NCI-H2107 (cell line): ENCODE data around the gene TRPC6.
"Not testable (repeated sequence)": the region's sequence is repeated elsewhere in the genome, so short reads cannot be mapped to it uniquely, and the experiment has no call there.

Source experiments
- DNase-seq: peaks from one replicate; lab custom pipeline; 2025; lab: John Stamatoyannopoulos, UW

Gene TRPC6

GRCh38 chr11:101448881-101449442 lies 134.8 kb downstream of the TRPC6 start:
- DNase-seq: no peak

GRCh38 chr11:101446726-101447125 lies 137.1 kb downstream of the TRPC6 start:
- no peak for DNase-seq

- no peak for DNase-seq
Observed at GRCh38 chr11:101446238-101446637, 137.6 kb downstream of the TRPC6 start.

GRCh38 chr11:101445761-101446160 lies 138.0 kb downstream of the TRPC6 start:
- no peak for DNase-seq

DNA sequence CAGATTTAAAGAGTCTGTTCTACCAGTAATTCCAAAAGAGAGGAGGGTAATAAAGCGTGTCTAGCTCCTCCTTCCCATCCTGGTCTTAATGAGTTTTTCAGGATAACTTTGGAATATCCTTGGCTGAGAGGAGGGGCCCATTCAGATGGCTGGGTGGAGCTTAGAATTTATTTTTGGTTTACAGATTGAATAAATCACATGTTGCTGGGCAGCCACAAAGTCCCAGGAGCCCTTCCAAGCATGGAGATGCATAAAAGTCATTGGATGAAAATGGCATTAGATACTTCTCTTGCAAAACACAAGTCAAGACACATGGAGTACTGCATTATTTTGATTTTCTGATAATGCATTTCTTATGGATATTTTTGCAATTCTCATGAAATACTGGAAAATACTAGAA lies 139.0 kb downstream of the TRPC6 start:
- DNase-seq: no peak

DNA sequence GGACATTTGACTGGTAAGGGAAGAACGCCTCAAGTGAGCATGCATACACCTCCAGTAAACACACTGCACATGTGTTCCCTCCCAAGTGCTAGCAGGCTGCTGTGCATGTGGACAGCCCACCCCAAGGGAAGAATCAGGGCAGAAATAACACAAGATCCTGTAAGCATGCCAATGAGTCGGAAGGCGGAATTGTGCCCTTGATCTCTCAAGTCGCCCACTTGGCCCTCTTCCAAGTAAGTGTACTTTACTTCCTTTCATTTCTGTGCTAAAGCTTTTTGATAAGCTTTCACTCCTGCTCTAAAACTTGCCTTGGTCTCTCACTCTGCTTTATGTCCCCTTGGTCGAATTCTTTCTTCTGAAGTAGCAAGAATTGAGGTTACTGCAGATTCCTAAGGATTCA lies 139.6 kb downstream of the TRPC6 start:
- DNase-seq: no peak

DNA sequence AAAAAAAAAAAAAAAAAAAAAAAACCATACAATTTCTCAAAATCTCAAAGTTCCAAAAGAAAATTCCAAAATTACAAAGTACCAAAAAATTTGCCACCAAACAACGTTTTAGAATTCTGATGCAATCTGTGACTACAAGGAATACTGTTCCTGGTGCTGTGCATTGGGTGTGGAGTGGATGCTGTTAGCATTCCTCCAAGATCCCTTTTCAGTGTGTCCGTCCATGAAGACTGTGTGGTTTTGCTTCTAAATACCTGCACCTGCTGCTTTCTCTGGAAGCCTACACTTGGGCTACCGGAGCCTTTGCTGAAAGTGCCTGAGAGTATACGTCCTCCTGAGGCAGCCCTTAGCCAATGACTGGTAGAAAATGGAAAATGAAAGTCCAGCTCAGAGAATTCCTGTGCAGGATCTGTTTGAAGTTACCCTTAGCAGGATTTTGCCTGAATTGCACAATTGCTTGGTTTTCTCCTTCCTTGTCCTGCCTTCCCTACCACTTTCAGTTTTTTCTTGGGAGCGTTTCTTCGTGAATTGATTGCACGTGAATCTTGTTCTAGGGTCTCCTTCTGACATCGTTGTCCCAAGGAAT lies 140.8 kb downstream of the TRPC6 start:
- no peak for DNase-seq

GRCh38 chr11:101442171-101442570 lies 141.6 kb downstream of the TRPC6 start:
- no peak for DNase-seq

- DNase-seq: no peak
Observed at GRCh38 chr11:101441747-101442146, 142.1 kb downstream of the TRPC6 start.

- no peak for DNase-seq
Observed at GRCh38 chr11:101439488-101439887, 144.3 kb downstream of the TRPC6 start.

DNA sequence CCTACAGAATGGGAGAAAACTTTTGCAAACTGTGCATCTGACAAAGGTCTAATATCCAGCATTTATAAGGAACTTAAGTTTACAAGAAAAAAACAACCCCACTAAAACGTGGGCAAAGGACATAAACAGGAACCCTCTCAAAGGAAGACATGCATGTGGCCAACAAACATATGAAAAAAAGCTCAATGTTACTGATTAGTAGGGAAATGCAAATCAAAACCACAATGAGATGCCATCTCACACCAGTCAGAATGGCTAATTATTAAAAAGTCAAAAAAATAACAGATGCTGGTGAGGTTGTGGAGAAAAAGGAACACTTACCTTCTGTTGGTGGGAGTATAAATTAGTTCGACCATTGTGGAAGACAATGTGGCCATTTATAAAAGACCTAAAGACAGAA lies 145.1 kb downstream of the TRPC6 start:
- not testable (repeated sequence) for DNase-seq

- DNase-seq: no peak
Observed at GRCh38 chr11:101438126-101438525, 145.7 kb downstream of the TRPC6 start.

- DNase-seq: no peak
Observed at GRCh38 chr11:101436511-101437142, 147.2 kb downstream of the TRPC6 start.

DNA sequence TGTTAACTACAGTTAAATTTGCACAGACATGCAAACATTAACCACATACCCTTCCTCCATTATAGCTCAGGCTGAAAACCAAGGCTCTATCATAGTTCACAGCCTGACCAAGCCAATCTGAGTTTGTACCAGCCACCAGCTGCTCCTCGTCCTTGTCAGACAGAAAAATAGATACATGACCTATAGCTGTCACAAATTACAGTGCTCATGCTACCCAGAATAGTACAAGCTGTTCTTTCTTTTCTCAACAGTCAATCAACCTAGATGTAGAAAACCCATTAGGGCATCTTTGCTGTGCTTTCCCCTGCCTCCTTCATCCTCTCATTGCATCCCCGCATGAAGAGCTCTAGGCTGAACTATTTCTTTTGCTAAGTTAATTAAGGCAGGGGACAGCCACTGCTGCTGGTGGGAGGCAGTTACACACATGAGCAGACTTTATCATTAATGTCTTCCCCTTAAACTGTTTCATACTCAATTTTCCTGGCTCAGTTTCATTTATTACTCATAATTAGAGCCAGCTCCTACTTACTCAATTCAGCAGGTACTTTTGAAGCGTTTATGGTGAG lies 148.3 kb downstream of the TRPC6 start:
- no peak for DNase-seq

GRCh38 chr11:101434026-101434643 lies 149.7 kb downstream of the TRPC6 start:
- no peak for DNase-seq

DNA sequence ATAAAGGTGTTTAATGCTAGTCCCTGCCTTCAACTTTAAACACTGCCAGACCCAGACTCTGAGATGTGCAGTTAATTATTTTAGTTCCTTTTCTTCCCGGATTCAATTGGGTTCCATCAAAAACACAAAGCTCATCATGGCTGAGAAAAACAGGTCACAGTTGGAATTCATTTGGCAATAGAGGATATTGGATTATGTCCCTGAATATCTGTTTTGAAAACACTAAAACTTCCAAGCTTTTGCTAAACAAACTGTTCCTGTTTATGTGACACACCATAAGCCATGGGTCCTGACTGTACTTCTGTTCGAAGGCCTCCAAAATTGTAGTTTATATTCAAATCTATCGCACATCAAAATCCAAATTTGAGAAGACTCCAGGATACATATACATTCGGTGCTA lies 150.7 kb downstream of the TRPC6 start:
- no peak for DNase-seq

DNA sequence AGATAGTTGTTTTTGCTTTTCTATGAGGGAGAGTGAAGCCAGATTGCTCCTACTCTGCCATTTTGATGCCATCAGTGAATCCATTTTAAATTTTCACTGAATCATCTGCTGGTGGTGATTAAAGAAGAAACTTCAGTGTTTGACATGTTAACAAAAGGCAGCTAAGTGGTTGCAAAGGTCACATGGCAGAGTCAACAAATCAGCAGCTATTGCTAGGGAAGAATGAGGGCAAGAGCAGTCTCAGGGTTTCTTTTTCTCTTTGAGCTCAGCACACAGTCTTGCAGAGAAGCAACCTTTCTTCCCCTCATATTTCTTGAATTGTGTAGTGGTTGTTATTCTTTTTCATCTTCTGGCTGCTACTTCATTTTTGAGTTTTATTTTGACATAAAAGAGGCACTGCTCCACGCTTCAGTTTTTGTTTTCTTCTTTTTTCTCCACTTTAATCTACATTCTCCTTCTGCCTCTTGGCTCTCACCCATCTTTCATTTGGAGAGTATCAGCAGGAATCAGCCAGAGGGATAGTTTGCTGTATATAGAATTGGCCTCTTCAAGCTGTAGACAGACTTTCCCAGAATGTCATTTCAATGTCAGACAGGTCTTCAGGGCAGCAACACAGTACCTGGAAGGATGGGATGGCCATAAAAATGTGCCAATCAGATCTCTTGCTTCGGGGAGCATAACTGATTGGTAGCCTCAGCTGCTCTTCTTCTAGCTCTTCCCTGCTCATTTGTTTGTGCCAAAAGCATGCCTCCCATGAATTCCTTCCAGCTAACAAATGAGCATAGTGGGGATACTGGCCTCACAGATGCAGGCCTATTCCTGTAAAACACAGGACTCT lies 153.9 kb downstream of the TRPC6 start:
- DNase-seq: no peak

DNA sequence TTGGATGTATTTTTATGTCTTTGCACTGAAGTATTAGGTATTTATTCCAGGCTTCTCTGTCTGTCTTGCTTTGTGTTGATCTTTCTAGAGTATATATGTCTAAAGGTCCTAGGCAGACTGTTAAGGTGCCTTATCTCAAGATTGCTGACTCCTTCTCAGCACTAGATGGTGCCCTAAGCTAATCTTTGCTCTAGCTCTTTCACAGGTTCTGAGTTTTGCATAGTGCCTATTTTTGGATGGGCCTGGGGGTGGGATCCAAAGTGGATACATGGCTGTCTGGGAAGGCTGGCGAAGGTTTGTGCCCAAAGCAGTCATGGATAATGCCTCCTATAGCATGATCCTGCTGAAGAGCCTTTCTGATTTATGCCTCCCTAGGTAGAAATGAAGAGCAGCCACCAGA lies 154.9 kb downstream of the TRPC6 start:
- DNase-seq: no peak

DNA sequence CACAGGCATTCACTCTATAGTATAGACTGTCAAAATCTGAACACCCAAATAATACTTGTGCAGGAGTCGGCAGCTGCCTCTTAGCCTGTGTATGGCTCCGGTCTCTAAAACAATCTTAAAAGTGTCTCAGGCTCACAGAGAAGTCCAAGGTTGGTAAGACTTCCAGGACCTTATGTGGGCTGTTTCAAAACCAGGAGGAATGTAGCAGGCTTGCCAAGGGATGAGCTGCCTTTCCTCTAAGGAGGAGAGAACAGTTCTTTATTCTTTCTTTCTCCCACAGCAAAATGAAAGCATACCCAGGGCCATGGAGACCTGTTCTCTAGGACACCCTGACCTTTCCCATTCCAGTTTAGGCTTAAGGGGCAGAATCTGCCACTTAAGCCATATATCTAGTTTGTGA lies 176.5 kb downstream of the TRPC6 start:
- no peak for DNase-seq
